Cardiac fibroblast (primary cell): ENCODE results near the gene GDPD3.

Experiments used
- DNase-seq, 2 donors: peaks; one replicate each; pipeline versions ENCODE4 v3.0.0 to v3.0.0-alpha.2; 2010; ENCODE audit warnings: low read depth in 2 of 2
- H3K4me3 ChIP-seq, 2 donors: replicated peaks in 1 of 2; 1 replicate in 1 of 2; 2 replicates in 1 of 2; pipeline ENCODE4 v1.5.1; 2011; ENCODE audit warnings: low read depth in 2 of 2, low read length in 2 of 2, mild to moderate bottlenecking in 2 of 2, moderate library complexity in 1 of 2
- TF ChIP-seq, protein P1 (sequence below): IDR thresholded peaks from one replicate; pipeline ENCODE4 v1.5.1; 2011; ENCODE audit warnings: low read depth, mild to moderate bottlenecking, low read length, inconsistent platforms

Gene GDPD3

DNA sequence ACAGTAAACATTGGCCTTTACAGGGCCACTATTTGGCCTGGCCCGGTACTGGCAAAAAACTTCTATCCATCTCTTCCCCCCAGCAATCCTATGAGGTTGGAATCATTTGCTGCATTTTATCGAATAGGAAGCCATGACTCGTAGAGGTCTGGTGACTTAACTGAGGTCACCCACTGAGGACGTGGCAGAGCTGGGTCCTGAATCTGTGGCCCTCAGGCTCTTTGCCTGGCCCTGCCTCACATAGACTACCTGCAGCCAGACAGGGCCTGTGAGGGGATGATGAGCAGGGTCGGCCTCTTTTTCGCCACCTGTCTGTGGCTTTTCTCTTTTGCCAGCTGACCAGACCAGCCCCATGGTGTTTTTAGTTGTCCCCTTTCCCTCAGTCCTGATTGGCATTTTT, 35.7 kb downstream of the GDPD3 start:
- DNase-seq, result no peak
- TF ChIP-seq, protein P1, sequence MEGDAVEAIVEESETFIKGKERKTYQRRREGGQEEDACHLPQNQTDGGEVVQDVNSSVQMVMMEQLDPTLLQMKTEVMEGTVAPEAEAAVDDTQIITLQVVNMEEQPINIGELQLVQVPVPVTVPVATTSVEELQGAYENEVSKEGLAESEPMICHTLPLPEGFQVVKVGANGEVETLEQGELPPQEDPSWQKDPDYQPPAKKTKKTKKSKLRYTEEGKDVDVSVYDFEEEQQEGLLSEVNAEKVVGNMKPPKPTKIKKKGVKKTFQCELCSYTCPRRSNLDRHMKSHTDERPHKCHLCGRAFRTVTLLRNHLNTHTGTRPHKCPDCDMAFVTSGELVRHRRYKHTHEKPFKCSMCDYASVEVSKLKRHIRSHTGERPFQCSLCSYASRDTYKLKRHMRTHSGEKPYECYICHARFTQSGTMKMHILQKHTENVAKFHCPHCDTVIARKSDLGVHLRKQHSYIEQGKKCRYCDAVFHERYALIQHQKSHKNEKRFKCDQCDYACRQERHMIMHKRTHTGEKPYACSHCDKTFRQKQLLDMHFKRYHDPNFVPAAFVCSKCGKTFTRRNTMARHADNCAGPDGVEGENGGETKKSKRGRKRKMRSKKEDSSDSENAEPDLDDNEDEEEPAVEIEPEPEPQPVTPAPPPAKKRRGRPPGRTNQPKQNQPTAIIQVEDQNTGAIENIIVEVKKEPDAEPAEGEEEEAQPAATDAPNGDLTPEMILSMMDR, result no peak
- H3K4me3 ChIP-seq, result peak overlapping the region in 1 of 2 donors; percentile 96

DNA sequence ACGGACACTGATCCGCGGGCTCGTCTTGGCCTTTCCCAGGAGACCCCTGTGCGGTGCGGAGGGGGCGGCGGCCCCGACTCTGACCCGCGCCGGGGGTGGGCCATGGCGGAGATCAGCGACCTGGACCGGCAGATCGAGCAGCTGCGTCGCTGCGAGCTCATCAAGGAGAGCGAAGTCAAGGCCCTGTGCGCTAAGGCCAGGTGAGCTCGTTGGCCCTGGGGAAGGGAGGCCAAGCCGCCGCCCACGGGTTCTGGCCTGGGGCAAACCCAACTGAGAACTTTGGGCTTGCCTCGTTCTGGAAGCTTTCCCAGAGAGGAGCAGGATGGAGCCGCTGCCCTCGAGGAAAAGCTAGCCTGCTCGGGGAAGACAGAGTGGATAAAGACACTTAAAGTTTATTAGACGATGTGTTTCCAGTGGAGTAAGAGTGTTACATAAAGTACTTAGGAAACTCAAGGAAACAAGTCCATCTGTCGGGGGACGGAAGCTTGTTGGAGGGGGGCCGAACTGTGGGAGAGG, 37.0 kb downstream of the GDPD3 start:
- peak overlapping the region; percentile 93 to 96 for H3K4me3 ChIP-seq

DNA sequence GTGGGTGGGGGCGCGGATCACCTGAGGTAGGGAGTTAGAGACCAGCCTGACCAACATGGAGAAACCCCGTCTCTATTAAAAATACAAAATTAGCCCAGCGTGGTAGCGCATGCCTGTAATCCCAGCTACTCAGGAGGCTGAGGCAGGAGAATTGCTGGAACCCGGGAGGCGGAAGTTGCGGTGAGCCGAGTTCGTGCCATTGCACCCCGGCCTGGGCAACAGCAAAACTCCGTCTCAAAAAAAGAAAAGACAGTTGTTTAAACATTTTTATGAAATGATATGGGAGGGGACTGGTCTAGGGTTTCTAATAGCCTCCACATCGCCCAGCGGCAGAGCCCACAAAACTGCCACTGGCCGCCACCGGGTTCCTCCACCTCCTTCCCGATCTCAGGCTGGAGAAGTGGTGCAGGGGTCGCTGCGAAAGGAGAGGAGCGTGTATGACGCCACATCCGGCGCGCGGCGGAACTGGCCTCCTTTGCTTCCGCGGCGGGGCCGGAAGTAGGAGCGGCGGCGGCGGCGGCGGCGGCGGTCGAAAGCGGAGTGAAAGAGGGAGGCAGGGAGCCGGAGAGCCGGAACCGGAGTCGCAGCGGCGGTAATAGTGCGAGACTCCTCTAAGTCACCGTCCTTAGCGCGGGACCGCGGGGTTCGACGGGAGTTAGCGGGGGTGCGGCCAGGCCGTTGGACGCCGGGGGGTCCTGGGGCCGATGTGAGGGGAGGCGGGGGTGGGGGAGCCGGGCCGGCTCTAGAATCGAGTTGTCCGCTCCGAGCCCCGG, 37.6 kb downstream of the GDPD3 start, which contains the start of gene PPP4C:
TSS of gene PPP4C (plus strand) at position 492 of the 773 bp plus-strand sequence. CDS start 384 bp downstream, outside the sequence.
- peak within 1 kb of the TSS; percentile 93 to 96 for H3K4me3 ChIP-seq
- DNase-seq, result peak; percentile 90 to 91
- TF ChIP-seq, protein P1, result no peak

More for the DNA sequence above, 37.0 kb downstream of the GDPD3 start:
- DNase-seq, result no peak
- TF ChIP-seq, protein P1, result no peak

DNA sequence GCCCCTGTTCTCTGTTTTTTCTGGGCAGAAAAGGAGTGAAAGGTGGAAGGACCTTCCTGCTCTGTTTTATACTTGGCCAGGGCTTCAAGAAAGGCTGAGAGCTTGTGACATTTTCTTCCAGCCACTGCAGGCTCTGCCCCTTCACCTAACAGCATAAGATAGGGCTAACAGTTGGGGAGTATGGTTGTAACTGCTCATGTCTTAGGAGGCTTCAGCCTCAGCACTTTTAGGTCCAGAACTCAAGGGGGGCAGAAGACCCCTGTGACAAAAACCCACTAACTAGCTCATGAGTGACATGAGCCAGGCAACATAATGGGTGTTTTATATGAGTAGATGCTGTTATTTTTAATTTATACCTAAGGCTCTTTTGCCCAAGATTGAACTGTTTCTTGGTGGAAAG, 42.8 kb downstream of the GDPD3 start:
- H3K4me3 ChIP-seq, result peak overlapping the region in 1 of 2 donors; percentile 41
- no peak for DNase-seq
- TF ChIP-seq, protein P1, result no peak

DNA sequence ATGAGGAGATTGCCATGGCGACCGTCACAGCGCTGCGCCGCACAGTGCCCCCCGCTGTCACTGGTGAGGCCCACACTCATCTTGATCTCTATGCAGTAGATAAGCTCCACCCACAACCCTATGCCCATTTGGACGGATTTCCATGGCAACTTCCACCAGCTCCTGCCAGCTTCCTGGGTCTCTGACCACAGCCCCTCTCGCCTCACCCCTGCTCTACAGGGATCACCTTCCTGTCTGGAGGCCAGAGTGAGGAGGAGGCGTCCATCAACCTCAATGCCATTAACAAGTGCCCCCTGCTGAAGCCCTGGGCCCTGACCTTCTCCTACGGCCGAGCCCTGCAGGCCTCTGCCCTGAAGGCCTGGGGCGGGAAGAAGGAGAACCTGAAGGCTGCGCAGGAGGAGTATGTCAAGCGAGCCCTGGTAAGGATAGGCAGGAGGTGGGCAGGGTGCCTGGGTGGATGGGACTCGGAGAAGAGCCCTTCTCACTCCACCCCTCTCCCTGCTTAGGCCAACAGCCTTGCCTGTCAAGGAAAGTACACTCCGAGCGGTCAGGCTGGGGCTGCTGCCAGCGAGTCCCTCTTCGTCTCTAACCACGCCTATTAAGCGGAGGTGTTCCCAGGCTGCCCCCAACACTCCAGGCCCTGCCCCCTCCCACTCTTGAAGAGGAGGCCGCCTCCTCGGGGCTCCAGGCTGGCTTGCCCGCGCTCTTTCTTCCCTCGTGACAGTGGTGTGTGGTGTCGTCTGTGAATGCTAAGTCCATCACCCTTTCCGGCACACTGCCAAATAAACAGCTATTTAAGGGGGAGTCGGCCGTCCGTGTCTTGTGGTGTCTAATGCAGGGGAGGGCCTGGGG, 43.5 kb downstream of the GDPD3 start:
- DNase-seq, result peak; percentile 25 to 44
- TF ChIP-seq, protein P1, result no peak
- H3K4me3 ChIP-seq, result peak overlapping the region; percentile 25 to 41

DNA sequence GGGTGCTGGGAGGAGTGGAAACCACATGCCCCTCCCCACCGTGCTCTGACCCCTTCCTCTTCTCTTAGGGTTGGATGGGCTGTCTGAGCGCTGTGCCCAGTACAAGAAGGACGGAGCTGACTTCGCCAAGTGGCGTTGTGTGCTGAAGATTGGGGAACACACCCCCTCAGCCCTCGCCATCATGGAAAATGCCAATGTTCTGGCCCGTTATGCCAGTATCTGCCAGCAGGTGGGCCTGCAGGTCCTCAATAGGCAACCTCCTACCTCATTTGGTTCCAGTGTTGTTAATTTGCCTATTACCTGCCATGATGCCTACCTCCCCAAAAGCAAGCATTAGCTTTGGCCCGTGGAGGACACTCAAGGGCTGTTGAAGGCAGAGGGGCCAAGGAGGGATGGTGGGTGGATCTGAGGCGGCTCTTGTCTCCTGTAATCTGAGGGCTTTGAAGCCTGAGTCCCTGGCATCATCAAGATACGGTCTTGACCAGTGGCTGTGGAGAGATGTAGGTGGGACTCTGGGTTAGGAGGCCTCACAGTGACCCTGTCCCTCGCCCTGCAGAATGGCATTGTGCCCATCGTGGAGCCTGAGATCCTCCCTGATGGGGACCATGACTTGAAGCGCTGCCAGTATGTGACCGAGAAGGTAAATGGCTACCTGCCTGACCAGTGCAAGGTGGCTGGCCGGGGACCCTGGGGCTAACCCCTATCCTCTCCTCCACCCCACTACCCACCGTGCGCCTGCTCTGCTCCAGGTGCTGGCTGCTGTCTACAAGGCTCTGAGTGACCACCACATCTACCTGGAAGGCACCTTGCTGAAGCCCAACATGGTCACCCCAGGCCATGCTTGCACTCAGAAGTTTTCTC, 44.4 kb downstream of the GDPD3 start:
- peak overlapping the region in 1 of 2 donors; percentile 41 for H3K4me3 ChIP-seq
- DNase-seq, result peak; percentile 43
- TF ChIP-seq, protein P1, result peak; percentile 65
